ENCODE data around the gene RRAS2. TPM values are rescaled to one million over a fixed set of nuclear protein-coding genes. Genes with fewer than 3 reads are reported as not detected.
A peak's percentile ranks its signal among the peaks of the same experiment; 100 is the strongest.

Gene RRAS2
- total RNA-seq, 4 donors from 2014 or later = 12.3 to 86.0 (median 41.7) TPM

DNA sequence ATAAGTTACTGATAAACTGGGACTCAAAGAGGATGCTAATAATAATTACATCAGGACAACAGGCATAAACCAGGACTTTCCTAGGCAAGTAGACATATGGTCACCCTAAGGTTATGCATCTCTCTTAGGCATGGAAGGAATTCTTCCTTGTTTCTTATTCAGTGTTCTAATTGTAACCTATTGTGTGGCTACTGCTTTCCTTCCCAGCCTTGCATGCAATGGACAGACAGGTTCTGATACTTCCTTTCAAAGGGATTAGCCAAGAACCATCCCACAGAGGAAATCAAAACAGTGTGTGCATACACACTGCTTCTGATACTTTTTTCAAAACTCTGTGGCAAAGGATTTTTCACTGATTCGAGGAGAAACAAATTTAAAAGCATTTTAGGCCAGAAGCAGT, 48.3 kb downstream of the RRAS2 start:
- Histone ChIP-seq H3K27me3 (no peaks in the 10 kb centered on the region), H3K4me3 (no peak overlapping the region), H3K9me3 (no peaks in the 10 kb centered on the region), H3K27ac (no peak overlapping the region), H3K36me3 (no peaks in the 10 kb centered on the region), H3K4me1 (peaks cover 23 to 54% (median 32%) of the 10 kb centered on the region in 4 donors)
- in situ Hi-C loops (cut with MboI; ENCODE audit: low pct_ligation_motif_present in 1 of 4, low pct_unique_long_range_greater_than_20kb in 1 of 4, low sequenced_read_pairs in 3 of 4) (no loop called here), intact Hi-C loops (cut with DNase I; ENCODE audit: low total_unique reads) (no loop called here)
- no peak for DNase-seq
- WGBS, 2 donors (ENCODE audit: low coverage in 1 of 2) = 81% methylated on average over 1 of the region's 1 CpG; no CpG with 5 or more reads in 1 of the 2 donors
- TF ChIP-seq POLR2A (IDR thresholded peaks at IDR 0.05) = no peak
- no peak for TF ChIP-seq EP300 (IDR thresholded peaks at IDR 0.05; ENCODE audit: low read depth)
- TF ChIP-seq, protein P1, sequence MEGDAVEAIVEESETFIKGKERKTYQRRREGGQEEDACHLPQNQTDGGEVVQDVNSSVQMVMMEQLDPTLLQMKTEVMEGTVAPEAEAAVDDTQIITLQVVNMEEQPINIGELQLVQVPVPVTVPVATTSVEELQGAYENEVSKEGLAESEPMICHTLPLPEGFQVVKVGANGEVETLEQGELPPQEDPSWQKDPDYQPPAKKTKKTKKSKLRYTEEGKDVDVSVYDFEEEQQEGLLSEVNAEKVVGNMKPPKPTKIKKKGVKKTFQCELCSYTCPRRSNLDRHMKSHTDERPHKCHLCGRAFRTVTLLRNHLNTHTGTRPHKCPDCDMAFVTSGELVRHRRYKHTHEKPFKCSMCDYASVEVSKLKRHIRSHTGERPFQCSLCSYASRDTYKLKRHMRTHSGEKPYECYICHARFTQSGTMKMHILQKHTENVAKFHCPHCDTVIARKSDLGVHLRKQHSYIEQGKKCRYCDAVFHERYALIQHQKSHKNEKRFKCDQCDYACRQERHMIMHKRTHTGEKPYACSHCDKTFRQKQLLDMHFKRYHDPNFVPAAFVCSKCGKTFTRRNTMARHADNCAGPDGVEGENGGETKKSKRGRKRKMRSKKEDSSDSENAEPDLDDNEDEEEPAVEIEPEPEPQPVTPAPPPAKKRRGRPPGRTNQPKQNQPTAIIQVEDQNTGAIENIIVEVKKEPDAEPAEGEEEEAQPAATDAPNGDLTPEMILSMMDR (IDR thresholded peaks at IDR 0.05) = no peak
- no peak for TF ChIP-seq POLR2AphosphoS5 (IDR thresholded peaks at IDR 0.05)

DNA sequence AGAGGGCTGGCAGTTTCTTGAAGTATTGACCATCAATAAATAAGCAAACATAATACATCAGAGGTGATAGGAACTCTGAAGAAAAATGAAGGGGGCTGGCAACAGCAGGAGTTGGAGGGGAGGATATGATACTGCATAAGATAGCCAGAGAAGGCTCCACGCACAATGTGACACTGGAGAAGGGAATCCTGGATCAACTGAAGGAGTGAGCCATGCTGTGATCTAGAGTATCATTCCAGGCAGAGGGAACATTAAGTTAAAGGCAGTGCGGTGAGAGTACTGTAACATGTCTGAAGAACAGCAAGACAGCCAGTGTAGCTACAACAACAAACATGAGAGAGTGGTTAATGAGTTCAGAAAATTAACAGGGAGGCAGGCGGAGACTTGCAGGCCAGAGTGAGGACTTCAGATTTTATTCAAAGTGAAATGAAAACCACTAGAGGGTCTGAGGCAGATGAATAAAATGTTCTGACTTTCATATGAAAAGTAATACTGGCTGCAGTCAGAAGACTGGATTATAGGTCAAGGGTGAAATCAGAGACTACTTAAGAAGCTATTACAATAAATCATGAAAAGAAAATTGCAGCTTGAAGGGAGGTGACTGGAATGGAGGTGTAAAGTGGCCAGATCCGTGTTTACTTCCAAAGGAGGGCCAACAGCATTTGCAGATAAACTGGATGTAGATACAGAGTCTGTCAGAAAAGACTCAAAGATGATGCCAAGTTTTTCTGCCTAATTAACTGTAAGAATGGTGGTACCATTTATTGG, 49.4 kb downstream of the RRAS2 start:
- TF ChIP-seq, protein P1 (IDR thresholded peaks at IDR 0.05) = no peak
- TF ChIP-seq EP300 (IDR thresholded peaks at IDR 0.05; ENCODE audit: low read depth) = no peak
- no peak for TF ChIP-seq POLR2AphosphoS5 (IDR thresholded peaks at IDR 0.05)
- no peak for TF ChIP-seq POLR2A (IDR thresholded peaks at IDR 0.05)
- peaks cover 23 to 54% (median 32%) of the 10 kb centered on the region in 4 donors for H3K4me1 ChIP-seq
- 71 to 84% methylated on average over 4 of the region's 4 CpGs for WGBS, 2 donors (ENCODE audit: low coverage in 1 of 2)
- H3K4me3 ChIP-seq = no peak overlapping the region
- intact Hi-C loops (cut with DNase I; ENCODE audit: low total_unique reads) = no loop called here
- no peaks in the 10 kb centered on the region for H3K27me3 ChIP-seq
- H3K36me3 ChIP-seq = no peaks in the 10 kb centered on the region
- in situ Hi-C loops (cut with MboI; ENCODE audit: low pct_ligation_motif_present in 1 of 4, low pct_unique_long_range_greater_than_20kb in 1 of 4, low sequenced_read_pairs in 3 of 4) = loop anchor here in 1 of 4 donors (10.0 kb wide), 1 partner anchor 145 kb away; no protein-coding TSS in a partner anchor
- H3K27ac ChIP-seq = no peak overlapping the region
- no peaks in the 10 kb centered on the region for H3K9me3 ChIP-seq
- DNase-seq = no peak

DNA sequence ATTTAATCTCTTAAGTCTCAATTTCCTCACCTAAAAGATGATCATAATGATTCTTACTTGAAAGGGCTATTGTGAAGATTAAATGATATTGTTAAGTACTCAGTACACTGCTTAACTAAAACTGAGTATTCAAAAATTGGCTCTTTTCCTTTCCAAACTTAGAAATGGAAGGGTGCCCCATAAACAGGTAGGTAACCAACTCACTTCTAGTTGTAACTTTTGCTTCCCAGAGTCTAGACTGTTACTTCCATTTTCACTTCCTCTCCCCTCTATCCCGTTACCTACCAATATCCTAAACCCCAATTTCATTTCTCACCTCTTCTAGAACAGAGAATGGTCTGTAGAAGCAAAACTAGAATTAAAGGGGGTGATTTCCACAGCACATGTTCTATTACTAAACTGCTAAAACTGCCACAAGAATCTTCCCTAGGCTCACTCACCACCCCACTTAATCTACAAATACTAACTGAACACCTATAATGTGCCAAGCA, 50.0 kb downstream of the RRAS2 start:
- 63 to 67% methylated on average over 1 of the region's 1 CpG for WGBS, 2 donors (ENCODE audit: low coverage in 1 of 2)
- Histone ChIP-seq H3K4me3 (no peak overlapping the region), H3K36me3 (no peaks in the 10 kb centered on the region), H3K9me3 (no peaks in the 10 kb centered on the region), H3K27ac (peak overlapping the region in 1 of 4 donors; percentile 30), H3K27me3 (no peaks in the 10 kb centered on the region), H3K4me1 (peaks cover 23 to 51% (median 32%) of the 10 kb centered on the region in 4 donors)
- intact Hi-C loops (cut with DNase I; ENCODE audit: low total_unique reads) = no loop called here
- no peak for DNase-seq
- TF ChIP-seq POLR2AphosphoS5 (IDR thresholded peaks at IDR 0.05) (no peak), EP300 (IDR thresholded peaks at IDR 0.05; ENCODE audit: low read depth) (no peak), POLR2A (IDR thresholded peaks at IDR 0.05) (no peak)
- TF ChIP-seq, protein P1 (IDR thresholded peaks at IDR 0.05) = no peak
- in situ Hi-C loops (cut with MboI; ENCODE audit: low pct_ligation_motif_present in 1 of 4, low pct_unique_long_range_greater_than_20kb in 1 of 4, low sequenced_read_pairs in 3 of 4) = loop anchor here in 1 of 4 donors (10.0 kb wide), 1 partner anchor 146 kb away; no protein-coding TSS in a partner anchor

DNA sequence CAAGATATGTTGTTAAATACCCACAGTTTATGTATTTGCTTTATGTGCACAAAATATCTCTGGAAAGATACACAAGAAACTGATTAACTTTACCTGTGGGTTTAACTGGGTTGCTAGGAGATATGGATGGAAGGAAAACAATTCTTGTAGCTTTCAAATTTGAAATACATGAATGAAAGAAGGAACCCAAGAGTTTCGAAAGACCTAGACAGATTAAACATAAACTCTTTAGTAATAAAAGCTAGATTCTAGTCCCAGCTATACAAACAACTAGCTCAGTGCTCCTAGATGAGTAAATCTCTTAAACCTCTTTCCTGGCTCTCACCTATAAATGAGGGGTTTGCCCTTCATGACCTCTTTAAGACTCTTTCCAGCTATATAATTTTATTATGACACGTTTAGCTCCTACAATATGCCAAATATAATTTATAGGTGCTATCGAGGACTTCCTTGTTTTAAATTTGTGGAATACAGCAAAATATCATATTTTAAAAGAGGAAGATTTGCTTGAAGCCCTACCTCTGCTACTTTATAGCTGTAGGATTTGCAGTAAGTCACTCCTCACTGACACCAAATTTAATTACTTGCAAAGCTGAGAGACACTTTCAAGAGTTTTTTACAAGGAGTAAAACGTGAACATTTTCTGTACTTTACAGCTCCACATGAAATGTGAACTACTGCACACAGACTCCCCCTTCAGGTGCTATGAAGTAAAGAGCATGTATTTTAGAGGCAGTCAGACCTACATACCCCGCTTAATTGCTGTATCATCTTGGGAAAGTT, 50.7 kb downstream of the RRAS2 start:
- H3K9me3 ChIP-seq = no peaks in the 10 kb centered on the region
- H3K27ac ChIP-seq = peak overlapping the region in 2 of 4 donors; percentile 30 to 41
- no peaks in the 10 kb centered on the region for H3K27me3 ChIP-seq
- no peak for TF ChIP-seq POLR2AphosphoS5 (IDR thresholded peaks at IDR 0.05)
- TF ChIP-seq, protein P1 (IDR thresholded peaks at IDR 0.05) = peak; percentile 42 to 52 (median 48)
- WGBS, 2 donors (ENCODE audit: low coverage in 1 of 2) = 16 to 18% methylated on average over 5 of the region's 5 CpGs
- H3K4me3 ChIP-seq = no peak overlapping the region
- peaks cover 20 to 45% (median 30%) of the 10 kb centered on the region in 4 donors for H3K4me1 ChIP-seq
- no peaks in the 10 kb centered on the region for H3K36me3 ChIP-seq
- intact Hi-C loops (cut with DNase I; ENCODE audit: low total_unique reads) = no loop called here
- in situ Hi-C loops (cut with MboI; ENCODE audit: low pct_ligation_motif_present in 1 of 4, low pct_unique_long_range_greater_than_20kb in 1 of 4, low sequenced_read_pairs in 3 of 4) = loop anchor here in 1 of 4 donors (10.0 kb wide), 1 partner anchor 146 kb away; no protein-coding TSS in a partner anchor
- no peak for DNase-seq

All from transverse colon (tissue), 4 donors.